Naive B cell (primary cell): ENCODE measurements around the gene GPN2. TPM values are rescaled to one million over a fixed set of nuclear protein-coding genes. Genes with fewer than 3 reads are reported as not detected.
A peak's percentile ranks its signal among the peaks of the same experiment; 100 is the strongest.
"Not testable (repeated sequence)": the region's sequence is repeated elsewhere in the genome, so short reads cannot be mapped to it uniquely, and the experiment has no call there.

Experiments used
- ATAC-seq, 2 donors: fragments of 150-1000 bp; cut with Tn5 transposase; 2 replicates each; pipeline ENCODE4 v1.10.0; 2021; ENCODE audit warnings: low read depth in 2 of 2, mild to moderate bottlenecking in 2 of 2, moderate library complexity in 2 of 2
- DNase-seq: peaks from one replicate; pipeline ENCODE4 v3.0.0; 2022
- H3K27ac Mint-ChIP-seq, 6 donors: one replicate each; pipeline ENCODE4 v1.8.0; 2020 to 2022; ENCODE audit warnings: mild to moderate bottlenecking in 6 of 6, mixed read lengths in 6 of 6, moderate library complexity in 5 of 6, inconsistent platforms in 2 of 6
- H3K27me3 Mint-ChIP-seq, 3 donors: one replicate each; pipeline ENCODE4 v1.8.0; 2021 to 2022; ENCODE audit warnings: mixed read lengths in 3 of 3, mild to moderate bottlenecking in 1 of 3
- H3K36me3 Mint-ChIP-seq, 2 donors: one replicate each; pipeline ENCODE4 v1.8.0; 2020 to 2022; ENCODE audit warnings: mixed read lengths in 2 of 2, inconsistent platforms in 1 of 2, mild to moderate bottlenecking in 1 of 2
- H3K4me1 Mint-ChIP-seq, 3 donors: one replicate each; pipeline ENCODE4 v1.8.0; 2020 to 2022; ENCODE audit warnings: mixed read lengths in 3 of 3, inconsistent platforms in 1 of 3, mild to moderate bottlenecking in 1 of 3, moderate library complexity in 1 of 3
- H3K4me3 Mint-ChIP-seq, 8 donors: one replicate each; pipeline ENCODE4 v1.8.0; 2020 to 2022; ENCODE audit warnings: mild to moderate bottlenecking in 8 of 8, mixed read lengths in 8 of 8, moderate library complexity in 8 of 8, inconsistent platforms in 2 of 8
- H3K9me3 Mint-ChIP-seq, 7 donors: one replicate each; pipeline ENCODE4 v1.8.0; 2020 to 2022; ENCODE audit warnings: mixed read lengths in 7 of 7, mild to moderate bottlenecking in 5 of 7, inconsistent platforms in 2 of 7, moderate library complexity in 1 of 7
- polyA plus RNA-seq, 6 donors: library from polyadenylated mRNA; unstranded; fragments of 300-500 nt; fragmentation: Illumina TruSeq; gene quantifications; one replicate each; pipeline ENCODE4 v1.2.3, GENCODE V29; 2021; ENCODE audit warnings: low read depth in 6 of 6

The GPN2 gene
- polyA plus RNA-seq, 6 donors from 2014 or later, result 3.4 to 15.1 (median 10.1) TPM

GRCh38 chr1:26848941-26849774 lies 40.9 kb downstream of the GPN2 start:
- H3K27me3 Mint-ChIP-seq, result no peaks in the 10 kb centered on the region
- H3K27ac Mint-ChIP-seq, result peak overlapping the region in 1 of 6 donors; percentile 47
- DNase-seq (no peak), ATAC-seq (no peak)
- no peaks in the 10 kb centered on the region for H3K9me3 Mint-ChIP-seq
- H3K4me3 Mint-ChIP-seq, result no peak overlapping the region
- peaks cover 0 to 5% (median 0%) of the 10 kb centered on the region in 3 donors for H3K4me1 Mint-ChIP-seq
- H3K36me3 Mint-ChIP-seq, result peaks cover 13 to 35% of the 10 kb centered on the region in 2 donors

- Mint-ChIP-seq H3K27me3 (no peaks in the 10 kb centered on the region), H3K36me3 (peaks cover 13 to 35% of the 10 kb centered on the region in 2 donors), H3K27ac (no peak overlapping the region), H3K4me1 (peaks cover 0 to 5% (median 0%) of the 10 kb centered on the region in 3 donors), H3K4me3 (no peak overlapping the region), H3K9me3 (no peaks in the 10 kb centered on the region)
- DNase-seq (no peak), ATAC-seq (no peak)
Measured at GRCh38 chr1:26848499-26848898, 41.6 kb downstream of the GPN2 start.

DNA sequence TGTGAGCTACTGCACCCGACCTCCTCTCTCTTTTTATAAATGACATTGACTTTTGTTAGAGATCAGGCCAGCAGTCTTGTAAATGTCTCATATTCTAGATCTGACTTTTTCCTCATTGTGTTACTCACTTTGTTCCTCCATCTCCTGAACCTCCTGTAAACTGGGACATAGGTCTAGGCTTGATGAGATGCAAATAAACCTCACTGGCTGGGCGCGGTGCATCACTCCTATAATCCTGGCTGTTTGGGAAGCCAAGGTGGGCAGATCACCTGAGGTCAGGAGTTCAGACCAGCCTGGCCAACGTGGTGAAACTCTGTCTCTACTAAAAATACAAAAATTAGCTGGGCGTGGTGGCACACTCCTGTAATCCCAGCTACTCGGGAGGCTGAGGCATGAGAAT lies 42.3 kb downstream of the GPN2 start:
- not testable (repeated sequence) for H3K27me3 Mint-ChIP-seq

DNA sequence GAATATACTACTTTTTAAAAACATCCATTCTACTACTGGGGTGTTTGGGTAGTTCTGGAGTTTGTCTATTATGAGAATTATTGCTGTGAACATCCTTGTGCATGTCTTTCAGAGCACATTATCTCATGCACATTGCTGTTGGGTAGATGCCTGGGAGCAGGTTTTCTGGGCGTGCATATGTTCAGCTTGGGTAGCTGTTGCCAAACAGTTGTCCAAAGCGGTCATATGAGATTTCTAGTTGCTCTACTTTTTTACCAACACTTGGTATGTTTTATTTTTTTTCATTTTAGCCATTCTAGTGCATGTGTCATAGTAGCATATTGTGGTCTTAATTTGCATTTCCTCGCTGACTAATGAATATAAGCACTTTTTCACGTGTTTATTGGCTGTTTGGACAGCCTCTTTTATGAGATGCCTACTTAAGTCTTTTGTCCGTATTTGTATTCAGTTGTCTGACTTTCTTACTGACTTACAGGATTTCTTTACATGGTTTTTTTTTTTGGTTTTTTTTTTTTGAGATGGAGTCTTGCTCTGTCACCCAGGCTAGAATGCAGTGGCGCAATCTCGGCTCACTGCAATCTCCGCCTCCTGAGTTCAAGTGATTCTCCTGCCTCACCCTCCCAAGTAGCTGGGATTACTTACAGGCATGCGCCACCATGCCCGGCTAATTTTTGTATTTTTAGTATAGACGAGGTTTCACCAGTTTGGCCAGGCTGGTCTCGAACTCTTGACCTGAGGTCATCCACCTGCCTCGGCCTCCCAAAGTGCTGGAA lies 45.5 kb downstream of the GPN2 start:
- Mint-ChIP-seq H3K27ac (peak overlapping the region in 1 of 6 donors; percentile 11), H3K36me3 (peaks cover 6 to 17% of the 10 kb centered on the region in 2 donors), H3K9me3 (no peaks in the 10 kb centered on the region), H3K27me3 (no peaks in the 10 kb centered on the region), H3K4me1 (no peaks in the 10 kb centered on the region), H3K4me3 (no peak overlapping the region)
- ATAC-seq, result no peak
- DNase-seq, result no peak

More for the DNA sequence above, 42.3 kb downstream of the GPN2 start:
- H3K4me3 Mint-ChIP-seq, H3K4me1 Mint-ChIP-seq, DNase-seq, ATAC-seq, H3K9me3 Mint-ChIP-seq: not testable (repeated sequence)
- peak overlapping the region in 2 of 6 donors; percentile 42 to 88 for H3K27ac Mint-ChIP-seq
- peaks cover 13 to 35% of the 10 kb centered on the region in 2 donors for H3K36me3 Mint-ChIP-seq

- Mint-ChIP-seq H3K36me3 (no peaks in the 10 kb centered on the region), H3K4me1 (peaks cover 2 to 6% (median 2%) of the 10 kb centered on the region in 3 donors), H3K4me3 (no peak overlapping the region), H3K27me3 (no peaks in the 10 kb centered on the region), H3K27ac (peak overlapping the region in 1 of 6 donors; percentile 73), H3K9me3 (no peaks in the 10 kb centered on the region)
- ATAC-seq (no peak), DNase-seq (no peak)
Measured at GRCh38 chr1:26839779-26840178, 50.3 kb downstream of the GPN2 start.

- H3K36me3 Mint-ChIP-seq, result no peaks in the 10 kb centered on the region
Measured at GRCh38 chr1:26839339-26839722, 50.8 kb downstream of the GPN2 start.

GRCh38 chr1:26838474-26839338 lies 51.4 kb downstream of the GPN2 start:
- DNase-seq (no peak), ATAC-seq (peak; percentile 96 to 97)
- Mint-ChIP-seq H3K4me1 (peaks cover 13 to 15% (median 13%) of the 10 kb centered on the region in 3 donors), H3K4me3 (peak overlapping the region in 1 of 8 donors; percentile 35), H3K36me3 (no peaks in the 10 kb centered on the region), H3K27ac (peak overlapping the region in 4 of 6 donors; percentile 2 to 88 (median 71)), H3K27me3 (no peaks in the 10 kb centered on the region), H3K9me3 (no peaks in the 10 kb centered on the region)

More at GRCh38 chr1:26839339-26839722, 50.8 kb downstream of the GPN2 start:
- H3K27me3 Mint-ChIP-seq, result no peaks in the 10 kb centered on the region
- H3K4me3 Mint-ChIP-seq, result peak overlapping the region in 1 of 8 donors; percentile 35
- ATAC-seq (no peak), DNase-seq (no peak)
- peak overlapping the region in 4 of 6 donors; percentile 2 to 88 (median 71) for H3K27ac Mint-ChIP-seq
- no peaks in the 10 kb centered on the region for H3K9me3 Mint-ChIP-seq
- H3K4me1 Mint-ChIP-seq, result peaks cover 6 to 9% (median 7%) of the 10 kb centered on the region in 3 donors

DNA sequence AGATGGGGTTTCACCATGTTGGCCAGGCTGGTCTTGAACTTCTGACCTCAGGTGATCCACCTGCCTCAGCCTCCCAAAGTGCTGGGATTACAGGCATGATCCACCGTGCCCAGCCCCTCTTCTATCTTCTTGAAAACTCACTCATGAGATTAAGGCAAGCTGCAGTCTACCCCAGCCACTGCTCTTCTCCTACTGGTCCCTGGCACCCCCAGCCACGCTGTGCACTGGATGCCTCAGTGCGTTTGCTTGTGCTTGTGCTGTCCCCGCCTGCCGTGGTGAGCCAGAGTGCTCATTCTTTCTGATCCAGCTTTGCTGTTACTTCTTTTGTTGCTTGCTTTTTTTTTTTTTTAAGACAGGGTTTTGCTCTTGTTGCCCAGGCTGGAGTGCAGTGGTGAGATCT lies 52.4 kb downstream of the GPN2 start:
- peaks cover 23 to 26% (median 24%) of the 10 kb centered on the region in 3 donors for H3K4me1 Mint-ChIP-seq
- ATAC-seq, result not testable (repeated sequence)

GRCh38 chr1:26833432-26834405 lies 56.4 kb downstream of the GPN2 start:
- Mint-ChIP-seq H3K27me3 (no peaks in the 10 kb centered on the region), H3K4me1 (peaks cover 38 to 46% (median 43%) of the 10 kb centered on the region in 3 donors), H3K36me3 (no peaks in the 10 kb centered on the region), H3K4me3 (peak overlapping the region; percentile 55 to 89 (median 82)), H3K27ac (peak overlapping the region; percentile 99 to 100 (median 100)), H3K9me3 (no peaks in the 10 kb centered on the region)
- DNase-seq (peak; percentile 91), ATAC-seq (peak; percentile 98)

More for the DNA sequence above, 52.4 kb downstream of the GPN2 start:
- not testable (repeated sequence) for H3K9me3 Mint-ChIP-seq, H3K36me3 Mint-ChIP-seq, H3K4me3 Mint-ChIP-seq, H3K27me3 Mint-ChIP-seq, DNase-seq
- H3K27ac Mint-ChIP-seq, result peak overlapping the region in 1 of 6 donors; percentile 73

DNA sequence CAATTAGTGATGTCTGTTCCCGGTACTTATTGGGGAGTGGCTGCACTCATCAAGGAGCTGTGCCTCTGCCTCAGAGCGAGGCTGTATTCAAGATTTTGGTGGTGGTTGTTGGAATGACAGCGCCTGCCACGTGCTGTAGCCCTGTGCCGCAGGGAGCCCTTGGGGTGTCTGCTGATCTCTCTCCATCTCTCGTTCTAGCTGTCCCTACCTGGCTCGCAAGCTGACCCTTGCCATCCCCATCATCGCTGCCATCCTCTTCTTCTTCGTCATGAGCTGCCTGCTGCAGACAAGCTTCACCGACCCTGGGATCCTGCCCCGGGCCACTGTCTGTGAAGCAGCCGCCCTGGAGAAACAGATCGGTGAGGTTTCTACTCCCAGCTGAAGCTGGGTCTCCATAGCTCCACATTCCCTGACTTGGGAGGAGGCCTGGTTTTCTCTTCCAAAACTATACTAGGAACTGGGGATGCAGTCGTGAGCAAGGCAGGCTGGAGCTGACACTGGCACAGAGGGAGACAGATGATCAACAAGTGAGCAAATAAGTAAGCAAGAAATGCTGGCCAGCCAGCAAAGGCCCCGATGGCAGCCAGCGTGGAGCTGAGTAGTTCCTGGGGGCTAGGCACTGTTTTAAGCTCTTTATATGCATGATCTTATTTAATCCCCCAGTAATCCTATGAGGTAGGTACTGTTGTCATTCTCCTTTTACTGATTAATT lies 57.7 kb downstream of the GPN2 start:
- Mint-ChIP-seq H3K4me3 (peak overlapping the region in 4 of 8 donors; percentile 26 to 83 (median 54)), H3K36me3 (no peaks in the 10 kb centered on the region), H3K27ac (peak overlapping the region; percentile 72 to 100 (median 100)), H3K9me3 (no peaks in the 10 kb centered on the region), H3K27me3 (no peaks in the 10 kb centered on the region), H3K4me1 (peaks cover 51 to 59% (median 53%) of the 10 kb centered on the region in 3 donors)
- no peak for DNase-seq
- no peak for ATAC-seq

GRCh38 chr1:26831546-26832248 lies 58.4 kb downstream of the GPN2 start:
- Mint-ChIP-seq H3K36me3 (no peaks in the 10 kb centered on the region), H3K27ac (peak overlapping the region; percentile 20 to 100 (median 82)), H3K9me3 (no peaks in the 10 kb centered on the region), H3K4me1 (peaks cover 55 to 64% (median 56%) of the 10 kb centered on the region in 3 donors), H3K27me3 (no peaks in the 10 kb centered on the region), H3K4me3 (peak overlapping the region in 2 of 8 donors; percentile 6 to 57)
- DNase-seq (no peak), ATAC-seq (no peak)
